HL-60/S4 treated with phorbol 12-myristate 13-acetate at 8.2 ng/mL for 4 days and 3 days (cell line): ENCODE measurements around the gene C9orf50.
"Not testable (repeated sequence)": the region's sequence is repeated elsewhere in the genome, so short reads cannot be mapped to it uniquely, and the experiment has no call there.

Experiments
- in situ Hi-C: fragments of 300-500 bp; cut with MboI; formaldehyde crosslinking; loops from 2 replicates; pipeline ENCODE4 v1.15.0; 2022; ENCODE audit warnings: low sequenced_read_pairs

C9orf50 gene

GRCh38 chr9:129595311-129595741 is 25.6 kb downstream of the C9orf50 start:
- in situ Hi-C loops: no loop called here

DNA sequence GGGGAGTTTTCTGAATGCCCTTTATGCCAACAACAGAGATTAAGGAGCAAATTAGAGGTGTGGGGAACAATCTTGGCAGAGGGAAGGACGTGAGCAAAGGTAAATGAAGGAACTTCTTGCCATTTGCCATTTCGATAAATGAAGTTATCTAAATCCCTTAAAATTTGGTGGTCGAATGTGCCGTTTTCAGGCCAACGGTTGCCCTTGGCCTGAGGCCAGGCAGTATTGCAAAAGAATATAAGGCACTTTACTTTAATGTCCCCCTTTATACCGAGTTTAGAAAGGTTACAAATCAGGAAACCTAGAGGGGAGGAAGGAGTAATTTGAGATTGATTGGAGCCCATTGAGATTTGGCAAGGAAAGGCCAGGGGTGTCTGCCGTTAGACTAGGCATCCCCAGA is 26.3 kb downstream of the C9orf50 start:
- in situ Hi-C loops: no loop called here

DNA sequence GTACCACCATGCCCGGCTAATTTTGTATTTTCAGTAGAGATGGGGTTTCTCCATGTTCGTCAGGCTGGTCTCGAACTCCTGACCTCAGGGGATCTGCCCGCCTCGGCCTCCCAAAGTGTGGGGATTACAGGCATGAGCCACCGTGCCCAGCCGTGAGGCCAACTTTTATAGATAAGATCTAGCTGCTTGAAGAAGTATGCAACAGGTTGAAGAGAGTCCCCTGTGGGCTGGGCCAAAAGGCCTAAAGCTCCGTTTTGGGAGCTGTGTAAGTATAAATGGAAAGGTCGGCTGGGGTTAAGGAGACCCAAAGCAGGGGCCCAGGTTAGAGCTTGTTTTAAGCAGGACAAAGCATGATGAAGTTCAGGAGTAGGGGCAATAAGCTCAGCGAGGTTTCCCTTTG is 28.1 kb downstream of the C9orf50 start:
- in situ Hi-C loops: not testable (repeated sequence)

- in situ Hi-C loops: no loop called here
Measured at GRCh38 chr9:129591916-129592315, 29.0 kb downstream of the C9orf50 start.

DNA sequence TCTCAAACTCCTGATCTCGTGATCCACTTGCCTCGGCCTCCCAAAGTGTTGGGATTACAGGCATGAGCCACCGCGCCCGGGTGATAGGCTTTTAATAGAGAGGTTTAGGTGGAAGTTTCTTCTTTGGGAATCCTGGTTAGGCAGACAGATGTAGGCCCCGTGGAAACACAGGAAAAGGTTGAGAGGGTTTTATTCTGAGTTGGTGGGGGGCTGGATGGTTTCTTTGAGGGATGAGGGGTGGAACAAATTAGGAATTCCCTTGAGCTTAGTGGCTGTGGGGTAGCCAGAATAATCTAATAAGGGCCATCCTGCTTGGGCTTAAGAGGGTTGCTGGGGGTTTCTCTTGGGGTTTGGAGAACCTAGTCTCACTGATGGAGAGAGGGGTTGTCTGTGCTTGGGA is 30.4 kb downstream of the C9orf50 start:
- in situ Hi-C loops: no loop called here

DNA sequence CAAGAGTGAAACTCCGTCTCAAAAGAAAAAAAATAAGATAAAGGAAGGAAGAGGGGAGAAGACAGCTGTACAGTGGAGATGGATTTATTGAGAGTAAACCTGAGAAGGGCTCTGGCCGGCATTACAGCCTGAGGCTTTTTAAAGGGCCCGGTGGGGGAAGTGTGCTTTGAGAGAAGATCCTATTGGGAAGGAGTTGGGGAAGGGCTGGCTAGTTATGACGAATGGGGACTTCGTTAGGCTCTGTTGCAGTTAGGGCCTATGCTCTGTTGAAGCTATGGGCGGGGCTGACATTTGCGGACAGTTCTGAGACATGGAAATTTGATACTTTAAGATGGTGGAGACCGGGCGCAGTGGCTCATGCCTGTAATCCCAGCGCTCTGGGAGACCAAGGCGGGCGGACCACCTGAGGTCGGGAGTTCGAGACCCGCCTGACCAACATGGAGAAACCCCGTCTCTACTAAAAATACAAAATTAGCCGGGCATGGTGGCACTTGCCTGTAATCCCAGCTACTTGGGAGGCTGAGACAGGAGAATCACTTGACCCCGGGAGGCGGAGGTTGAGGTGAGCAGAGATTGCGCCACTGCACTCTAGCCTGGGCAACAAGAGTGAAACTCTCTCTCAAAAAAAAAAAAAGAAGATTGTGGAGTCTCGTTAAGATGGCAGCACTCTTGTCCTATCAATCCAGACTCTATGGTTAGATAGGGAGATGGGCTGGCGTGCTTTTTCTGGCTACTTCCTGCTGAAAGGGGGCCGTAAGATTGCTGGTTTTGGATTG is 33.2 kb downstream of the C9orf50 start:
- in situ Hi-C loops: no loop called here

DNA sequence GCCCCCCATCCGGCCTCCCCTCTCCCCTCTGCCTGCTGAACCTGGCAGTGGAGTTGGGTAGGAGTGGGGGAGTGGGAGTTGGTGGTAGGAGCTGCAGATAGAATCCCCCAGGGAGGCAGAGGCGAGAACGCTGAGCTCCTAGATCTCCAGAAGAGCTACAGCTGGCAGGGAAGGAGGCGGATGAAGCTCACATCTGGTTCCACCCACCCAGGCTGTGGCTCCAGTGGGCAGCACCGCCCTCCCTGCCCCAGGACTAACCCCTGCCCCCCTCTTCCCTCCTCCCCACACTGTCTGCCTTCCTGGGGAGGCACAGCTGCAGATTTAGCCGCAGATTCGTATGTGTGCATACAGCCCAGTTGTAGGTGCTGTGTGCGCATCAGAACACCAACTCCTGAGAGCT is 34.2 kb downstream of the C9orf50 start:
- in situ Hi-C loops: no loop called here

GRCh38 chr9:129586245-129586644 is 34.7 kb downstream of the C9orf50 start:
- in situ Hi-C loops: no loop called here

DNA sequence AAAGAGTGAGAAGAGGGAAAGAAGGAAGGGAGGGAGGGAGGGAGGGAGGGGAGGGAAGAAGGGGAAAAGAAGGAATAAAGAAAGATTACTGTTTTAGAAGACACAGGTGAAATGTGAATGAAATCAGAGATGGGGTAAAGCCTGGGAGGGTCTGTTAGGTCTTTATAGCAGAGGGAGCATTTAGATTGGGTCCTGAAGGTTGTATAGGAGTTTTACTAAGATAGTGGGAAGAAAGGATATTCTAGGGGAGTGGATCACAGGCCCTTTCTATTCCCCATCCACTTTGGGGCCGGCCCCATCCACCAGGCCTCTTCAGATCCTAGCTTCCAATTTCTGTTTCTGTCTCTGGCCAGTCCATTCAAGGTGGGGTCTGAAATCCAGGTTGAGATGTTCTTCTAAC is 35.5 kb downstream of the C9orf50 start:
- in situ Hi-C loops: no loop called here

- in situ Hi-C loops: no loop called here
Measured at GRCh38 chr9:129584136-129584535, 36.8 kb downstream of the C9orf50 start.

GRCh38 chr9:129583308-129584038 is 37.4 kb downstream of the C9orf50 start:
- in situ Hi-C loops: no loop called here

GRCh38 chr9:129582855-129583254 is 38.0 kb downstream of the C9orf50 start:
- in situ Hi-C loops: no loop called here

DNA sequence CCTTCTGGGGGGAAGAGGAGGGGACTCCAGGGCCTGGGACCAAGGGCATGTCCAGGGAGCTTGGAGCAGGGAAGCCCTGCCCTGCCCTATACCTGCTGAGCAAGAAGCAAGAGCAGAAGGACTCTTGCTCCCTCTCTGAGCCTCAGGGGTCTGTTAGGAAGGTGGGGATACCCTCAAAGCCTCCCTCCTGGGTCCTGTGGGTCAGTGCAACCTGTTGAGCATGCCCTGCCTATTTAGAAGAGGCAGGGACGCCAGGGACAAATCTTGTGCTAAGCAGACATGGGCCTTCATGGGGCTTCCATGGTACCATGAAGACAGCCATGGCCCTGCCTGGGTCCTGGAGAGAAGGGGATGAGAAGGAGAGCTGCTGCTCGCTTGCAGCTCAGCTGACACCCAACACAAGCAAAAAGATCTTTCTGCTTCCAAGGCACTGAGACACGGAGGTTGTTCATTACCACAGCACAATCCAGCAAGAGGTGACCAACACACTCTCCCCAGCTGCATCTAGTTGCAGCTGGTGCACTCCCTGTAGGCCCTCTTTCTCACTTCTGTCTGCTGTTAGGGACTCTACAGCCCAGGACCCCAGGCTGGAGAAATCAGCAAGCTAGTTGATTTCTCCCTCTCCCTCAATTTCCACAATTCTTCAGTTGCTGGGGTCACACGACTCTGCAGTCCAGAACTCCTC is 39.3 kb downstream of the C9orf50 start:
- in situ Hi-C loops: no loop called here

GRCh38 chr9:129580211-129580915 is 40.5 kb downstream of the C9orf50 start:
- in situ Hi-C loops: no loop called here

DNA sequence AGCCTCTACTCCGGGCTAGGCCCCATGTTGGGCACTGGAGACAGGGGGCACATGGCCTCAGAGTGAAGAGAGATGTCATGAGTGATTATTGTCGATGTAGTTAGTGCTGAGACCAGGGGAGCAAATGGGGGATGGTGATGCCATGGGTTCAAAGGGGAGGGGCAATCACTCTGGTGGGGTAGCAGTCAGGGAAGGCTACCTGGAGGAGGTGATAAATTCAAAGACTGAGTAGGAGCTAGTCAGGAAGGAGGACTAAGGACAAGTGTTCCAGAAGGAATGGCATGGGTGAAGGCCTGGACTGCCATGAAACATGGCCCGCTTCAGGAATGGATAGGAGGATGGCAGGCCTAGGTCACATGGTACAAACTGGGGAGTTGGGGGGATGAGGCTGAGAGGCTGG is 41.6 kb downstream of the C9orf50 start:
- in situ Hi-C loops: no loop called here

- in situ Hi-C loops: no loop called here
Measured at GRCh38 chr9:129576546-129577543, 44.1 kb downstream of the C9orf50 start.

DNA sequence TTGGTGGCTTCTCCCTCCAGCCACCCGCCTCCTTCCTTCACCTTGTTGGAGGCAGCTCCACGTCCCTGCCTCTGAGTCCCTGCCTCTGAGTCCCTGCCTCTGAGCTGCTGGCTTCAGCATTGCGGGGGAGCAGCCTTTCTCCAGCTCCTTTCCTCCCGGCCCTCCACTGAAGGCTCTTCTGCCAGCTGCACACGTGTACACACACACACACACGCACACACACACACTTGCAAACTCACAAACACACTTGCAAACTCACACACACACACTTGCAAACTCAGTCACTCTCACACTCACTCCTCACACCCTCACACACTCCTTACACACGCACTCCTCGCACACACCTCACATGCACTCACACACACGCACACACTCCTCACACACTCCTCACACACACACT is 45.1 kb downstream of the C9orf50 start:
- in situ Hi-C loops: no loop called here

- in situ Hi-C loops: no loop called here
Measured at GRCh38 chr9:129574911-129575585, 45.9 kb downstream of the C9orf50 start.

GRCh38 chr9:129573977-129574376 is 46.9 kb downstream of the C9orf50 start:
- in situ Hi-C loops: no loop called here
